ENCODE results near the gene C6orf132.

DNA sequence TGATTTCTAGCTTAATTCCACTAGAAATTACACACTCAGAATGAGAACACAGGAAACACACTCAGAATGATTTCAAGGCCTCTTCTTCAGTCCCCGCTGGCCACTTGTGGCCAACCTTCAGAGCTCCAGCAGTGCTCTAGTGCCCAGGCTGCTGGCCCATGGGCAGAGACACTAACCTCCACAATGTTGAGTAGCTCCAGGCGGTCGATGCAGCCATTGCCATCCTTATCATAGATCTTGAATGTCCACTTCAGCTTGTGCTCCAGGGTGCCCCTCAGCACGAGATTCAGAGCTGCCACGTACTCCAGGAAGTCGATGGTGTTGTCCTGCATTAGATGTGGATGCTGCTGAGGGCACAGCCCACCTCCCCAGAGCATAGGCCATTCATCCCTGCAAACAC lies 46.0 kb upstream of the C6orf132 start:
- TF ChIP-seq, protein P1, sequence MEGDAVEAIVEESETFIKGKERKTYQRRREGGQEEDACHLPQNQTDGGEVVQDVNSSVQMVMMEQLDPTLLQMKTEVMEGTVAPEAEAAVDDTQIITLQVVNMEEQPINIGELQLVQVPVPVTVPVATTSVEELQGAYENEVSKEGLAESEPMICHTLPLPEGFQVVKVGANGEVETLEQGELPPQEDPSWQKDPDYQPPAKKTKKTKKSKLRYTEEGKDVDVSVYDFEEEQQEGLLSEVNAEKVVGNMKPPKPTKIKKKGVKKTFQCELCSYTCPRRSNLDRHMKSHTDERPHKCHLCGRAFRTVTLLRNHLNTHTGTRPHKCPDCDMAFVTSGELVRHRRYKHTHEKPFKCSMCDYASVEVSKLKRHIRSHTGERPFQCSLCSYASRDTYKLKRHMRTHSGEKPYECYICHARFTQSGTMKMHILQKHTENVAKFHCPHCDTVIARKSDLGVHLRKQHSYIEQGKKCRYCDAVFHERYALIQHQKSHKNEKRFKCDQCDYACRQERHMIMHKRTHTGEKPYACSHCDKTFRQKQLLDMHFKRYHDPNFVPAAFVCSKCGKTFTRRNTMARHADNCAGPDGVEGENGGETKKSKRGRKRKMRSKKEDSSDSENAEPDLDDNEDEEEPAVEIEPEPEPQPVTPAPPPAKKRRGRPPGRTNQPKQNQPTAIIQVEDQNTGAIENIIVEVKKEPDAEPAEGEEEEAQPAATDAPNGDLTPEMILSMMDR (IDR thresholded peaks at IDR 0.05 in 4 of 5, conservative IDR thresholded peaks at IDR 0.05 in 1 of 5), result no peak
- TF ChIP-seq POLR2A (IDR thresholded peaks at IDR 0.05), result no peak
